GM21381 (cell line): Measurements from ENCODE around the gene MYH2.

ENCODE experiments used
- ATAC-seq: cut with Tn5 transposase; IDR thresholded peaks from one replicate; pipeline ENCODE4 v1.9.1; 2021; ENCODE audit warnings: mild to moderate bottlenecking, moderate library complexity; ENCODE audit not compliant: unreplicated experiment

MYH2 gene

GRCh38 chr17:10516638-10517037 is 32.8 kb downstream of the MYH2 start:
- ATAC-seq, result no peak

GRCh38 chr17:10516065-10516464 is 33.4 kb downstream of the MYH2 start:
- ATAC-seq, result no peak

GRCh38 chr17:10513299-10514067 is 36.0 kb downstream of the MYH2 start:
- no peak for ATAC-seq

GRCh38 chr17:10512856-10513255 is 36.6 kb downstream of the MYH2 start:
- ATAC-seq, result no peak

GRCh38 chr17:10499950-10500349 is 49.5 kb downstream of the MYH2 start:
- ATAC-seq, result no peak

- ATAC-seq, result no peak
Observed at GRCh38 chr17:10492004-10492403, 57.5 kb downstream of the MYH2 start.

GRCh38 chr17:10482252-10482651 is 67.2 kb downstream of the MYH2 start:
- no peak for ATAC-seq

GRCh38 chr17:10477701-10478100 is 71.8 kb downstream of the MYH2 start:
- ATAC-seq, result no peak

- ATAC-seq, result no peak
Observed at GRCh38 chr17:10474536-10474935, 74.9 kb downstream of the MYH2 start.

- no peak for ATAC-seq
Observed at GRCh38 chr17:10471858-10472257, 77.6 kb downstream of the MYH2 start.
